Naive B cell (primary cell): Measurements from ENCODE around the gene AP1M1. TPM values are rescaled to one million over a fixed set of nuclear protein-coding genes. Genes with fewer than 3 reads are reported as not detected.
A peak's percentile ranks its signal among the peaks of the same experiment; 100 is the strongest.
"Not testable (repeated sequence)": the region's sequence is repeated elsewhere in the genome, so short reads cannot be mapped to it uniquely, and the experiment has no call there.

ENCODE experiments used
- ATAC-seq, 2 donors: fragments of 150-1000 bp; cut with Tn5 transposase; 2 replicates each; pipeline ENCODE4 v1.10.0; 2021; ENCODE audit warnings: low read depth in 2 of 2, mild to moderate bottlenecking in 2 of 2, moderate library complexity in 2 of 2
- DNase-seq: peaks from one replicate; pipeline ENCODE4 v3.0.0; 2022
- H3K27ac Mint-ChIP-seq, 6 donors: one replicate each; pipeline ENCODE4 v1.8.0; 2020 to 2022; ENCODE audit warnings: mild to moderate bottlenecking in 6 of 6, mixed read lengths in 6 of 6, moderate library complexity in 5 of 6, inconsistent platforms in 2 of 6
- H3K27me3 Mint-ChIP-seq, 3 donors: one replicate each; pipeline ENCODE4 v1.8.0; 2021 to 2022; ENCODE audit warnings: mixed read lengths in 3 of 3, mild to moderate bottlenecking in 1 of 3
- H3K36me3 Mint-ChIP-seq, 2 donors: one replicate each; pipeline ENCODE4 v1.8.0; 2020 to 2022; ENCODE audit warnings: mixed read lengths in 2 of 2, inconsistent platforms in 1 of 2, mild to moderate bottlenecking in 1 of 2
- H3K4me1 Mint-ChIP-seq, 3 donors: one replicate each; pipeline ENCODE4 v1.8.0; 2020 to 2022; ENCODE audit warnings: mixed read lengths in 3 of 3, inconsistent platforms in 1 of 3, mild to moderate bottlenecking in 1 of 3, moderate library complexity in 1 of 3
- H3K4me3 Mint-ChIP-seq, 8 donors: one replicate each; pipeline ENCODE4 v1.8.0; 2020 to 2022; ENCODE audit warnings: mild to moderate bottlenecking in 8 of 8, mixed read lengths in 8 of 8, moderate library complexity in 8 of 8, inconsistent platforms in 2 of 8
- H3K9me3 Mint-ChIP-seq, 7 donors: one replicate each; pipeline ENCODE4 v1.8.0; 2020 to 2022; ENCODE audit warnings: mixed read lengths in 7 of 7, mild to moderate bottlenecking in 5 of 7, inconsistent platforms in 2 of 7, moderate library complexity in 1 of 7
- polyA plus RNA-seq, 6 donors: library from polyadenylated mRNA; unstranded; fragments of 300-500 nt; fragmentation: Illumina TruSeq; gene quantifications; one replicate each; pipeline ENCODE4 v1.2.3, GENCODE V29; 2021; ENCODE audit warnings: low read depth in 6 of 6

Gene AP1M1
- polyA plus RNA-seq, 6 donors from 2014 or later, result 121 to 135 (median 122) TPM

- no peaks in the 10 kb centered on the region for H3K27me3 Mint-ChIP-seq
- H3K27ac Mint-ChIP-seq, result peak overlapping the region in 5 of 6 donors; percentile 26 to 90 (median 72)
- no peak for DNase-seq
- peak overlapping the region in 1 of 8 donors; percentile 30 for H3K4me3 Mint-ChIP-seq
- H3K36me3 Mint-ChIP-seq, result no peaks in the 10 kb centered on the region
- no peak for ATAC-seq
- peaks cover 16 to 49% (median 40%) of the 10 kb centered on the region in 3 donors for H3K4me1 Mint-ChIP-seq
- no peaks in the 10 kb centered on the region for H3K9me3 Mint-ChIP-seq
These were observed 71.1 kb downstream of the AP1M1 start for GRCh38 chr19:16268676-16269319.

DNA sequence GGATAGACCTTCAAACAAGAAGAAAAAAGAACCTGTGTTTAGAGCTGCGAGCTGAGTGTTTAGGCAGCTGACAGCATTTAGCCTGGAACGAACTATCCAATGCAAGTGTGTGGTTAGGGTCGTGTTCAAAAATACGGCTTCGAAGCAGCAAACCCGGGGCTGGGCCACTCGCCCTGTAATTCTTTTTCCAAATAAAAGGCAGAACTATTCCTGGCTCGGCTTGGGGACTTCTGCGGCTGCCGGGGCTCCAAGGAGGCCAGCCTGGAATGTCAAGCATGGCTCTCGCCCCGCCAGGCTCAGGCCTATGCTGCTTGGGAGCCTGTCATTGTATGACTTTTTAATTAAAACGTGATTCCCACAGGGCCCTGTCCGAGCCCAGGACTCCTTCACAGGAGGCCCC lies 75.2 kb downstream of the AP1M1 start:
- no peaks in the 10 kb centered on the region for H3K27me3 Mint-ChIP-seq
- H3K36me3 Mint-ChIP-seq, result no peaks in the 10 kb centered on the region
- ATAC-seq (no peak), DNase-seq (no peak)
- peak overlapping the region in 1 of 8 donors; percentile 42 for H3K4me3 Mint-ChIP-seq
- peak overlapping the region in 1 of 6 donors; percentile 96 for H3K27ac Mint-ChIP-seq
- H3K4me1 Mint-ChIP-seq, result peaks cover 16 to 31% (median 25%) of the 10 kb centered on the region in 3 donors
- no peaks in the 10 kb centered on the region for H3K9me3 Mint-ChIP-seq

DNA sequence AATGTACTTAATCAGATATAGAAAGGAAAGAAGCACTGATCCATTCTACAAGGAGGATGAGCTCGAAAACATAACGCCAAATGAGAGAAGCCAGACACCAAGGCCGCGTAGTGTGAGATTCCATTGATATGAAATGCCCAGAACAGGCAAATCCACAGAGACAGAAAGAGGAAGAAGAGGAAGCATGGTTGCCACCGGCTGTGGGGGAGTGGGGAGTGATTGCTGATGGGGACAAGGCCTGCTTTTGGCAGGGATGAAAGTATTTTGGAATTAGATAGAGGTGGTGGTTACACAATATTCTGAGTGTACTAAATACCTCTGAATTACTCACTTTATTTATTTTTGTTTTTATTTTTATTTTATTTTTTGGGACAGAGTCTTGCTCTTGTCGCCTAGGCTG lies 76.7 kb downstream of the AP1M1 start:
- Mint-ChIP-seq H3K27ac (peak overlapping the region in 1 of 6 donors; percentile 61), H3K4me1 (peaks cover 10 to 22% (median 17%) of the 10 kb centered on the region in 3 donors), H3K27me3 (no peaks in the 10 kb centered on the region), H3K36me3 (no peaks in the 10 kb centered on the region), H3K9me3 (no peaks in the 10 kb centered on the region), H3K4me3 (peak overlapping the region in 2 of 8 donors; percentile 54 to 73)
- no peak for ATAC-seq
- no peak for DNase-seq

- H3K36me3 Mint-ChIP-seq, result no peaks in the 10 kb centered on the region
- peak overlapping the region in 2 of 6 donors; percentile 72 to 95 for H3K27ac Mint-ChIP-seq
These were observed 82.6 kb downstream of the AP1M1 start for GRCh38 chr19:16280306-16280705.

DNA sequence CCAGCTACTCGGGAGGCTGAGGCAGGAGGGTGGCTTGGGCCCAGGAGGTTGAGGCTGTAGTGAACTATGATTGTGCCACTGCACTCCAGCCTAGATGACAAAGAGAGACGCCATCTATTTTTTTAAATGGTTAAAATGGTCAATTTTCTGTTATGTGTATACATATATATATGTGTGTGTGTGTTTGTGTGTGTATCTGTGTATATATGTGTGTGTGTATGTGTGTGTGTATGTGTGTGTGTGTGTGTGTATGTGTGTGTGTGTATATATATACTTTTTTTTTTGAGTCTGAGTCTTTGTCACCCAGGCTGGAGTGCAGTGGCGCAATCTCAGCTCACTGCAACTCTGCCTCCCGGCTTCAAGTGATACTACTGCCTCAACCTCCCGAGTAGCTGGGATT lies 84.0 kb downstream of the AP1M1 start:
- Mint-ChIP-seq H3K9me3 (no peaks in the 10 kb centered on the region), H3K27ac (peak overlapping the region in 2 of 6 donors; percentile 24 to 75), H3K4me1 (peaks cover 39 to 54% (median 47%) of the 10 kb centered on the region in 3 donors), H3K27me3 (peaks cover 0 to 5% (median 2%) of the 10 kb centered on the region in 3 donors), H3K4me3 (peak overlapping the region in 2 of 8 donors; percentile 45 to 54), H3K36me3 (no peaks in the 10 kb centered on the region)
- ATAC-seq (no peak), DNase-seq (no peak)

More at GRCh38 chr19:16280306-16280705, 82.6 kb downstream of the AP1M1 start:
- ATAC-seq, result no peak
- Mint-ChIP-seq H3K4me1 (peaks cover 38 to 45% (median 45%) of the 10 kb centered on the region in 3 donors), H3K4me3 (no peak overlapping the region), H3K9me3 (no peaks in the 10 kb centered on the region), H3K27me3 (no peaks in the 10 kb centered on the region)
- DNase-seq, result no peak

DNA sequence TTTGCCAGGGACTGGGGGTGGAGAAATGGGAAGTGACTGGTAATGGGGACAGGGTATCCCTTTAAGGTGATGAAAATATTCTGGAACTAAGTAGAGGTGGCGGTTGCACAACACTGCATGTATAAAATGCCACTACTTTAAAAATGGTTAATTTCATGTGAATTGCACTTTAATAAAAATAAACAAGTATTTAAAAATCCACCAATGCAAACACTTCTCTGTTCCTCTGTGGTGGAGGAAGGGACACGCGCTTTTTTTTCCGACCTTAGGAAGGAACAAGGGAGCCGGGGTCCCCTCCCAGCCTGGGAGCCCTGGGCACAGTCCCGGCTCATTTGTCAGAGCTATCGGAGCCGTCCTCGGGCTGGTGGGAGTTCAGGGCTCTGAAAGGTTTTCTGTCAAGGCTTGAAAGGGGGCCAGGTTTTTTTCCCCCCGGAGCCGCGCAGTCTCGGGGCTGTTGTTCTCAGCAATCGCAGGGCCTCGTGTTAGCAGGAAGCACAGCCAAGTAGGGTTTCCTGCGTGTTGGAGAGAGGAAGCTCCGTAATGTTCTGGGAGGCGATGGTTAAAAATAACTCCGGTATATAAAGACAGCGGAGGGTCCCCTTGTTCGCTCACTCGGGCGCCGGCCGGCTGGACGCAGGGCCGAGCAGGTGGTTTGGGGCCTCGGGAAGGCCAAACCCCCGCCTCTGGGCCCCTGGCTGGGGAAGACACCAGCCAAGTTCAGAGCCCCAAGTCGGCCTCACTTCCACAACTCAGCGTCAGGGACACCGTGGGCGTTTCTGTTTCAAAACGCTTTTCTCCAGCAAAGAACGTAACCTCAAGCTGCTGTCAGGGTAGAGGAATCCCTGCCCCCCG lies 85.7 kb downstream of the AP1M1 start:
- Mint-ChIP-seq H3K27ac (peak overlapping the region; percentile 69 to 95 (median 90)), H3K9me3 (no peaks in the 10 kb centered on the region), H3K4me1 (peaks cover 45 to 60% (median 55%) of the 10 kb centered on the region in 3 donors), H3K4me3 (peak overlapping the region; percentile 62 to 88 (median 81)), H3K27me3 (peaks cover 0 to 11% (median 4%) of the 10 kb centered on the region in 3 donors), H3K36me3 (no peaks in the 10 kb centered on the region)
- ATAC-seq, result peak; percentile 79 to 85
- DNase-seq, result peak; percentile 52

- Mint-ChIP-seq H3K4me1 (peaks cover 45 to 60% (median 56%) of the 10 kb centered on the region in 3 donors), H3K9me3 (no peaks in the 10 kb centered on the region), H3K27me3 (peaks cover 0 to 11% (median 4%) of the 10 kb centered on the region in 3 donors), H3K4me3 (peak overlapping the region in 7 of 8 donors; percentile 33 to 84 (median 66)), H3K36me3 (no peaks in the 10 kb centered on the region), H3K27ac (peak overlapping the region in 4 of 6 donors; percentile 69 to 92 (median 88))
- DNase-seq (no peak), ATAC-seq (no peak)
These were observed 86.8 kb downstream of the AP1M1 start for GRCh38 chr19:16284505-16284904.

- not testable (repeated sequence) for H3K9me3 Mint-ChIP-seq, DNase-seq, ATAC-seq, H3K36me3 Mint-ChIP-seq
- peak overlapping the region in 3 of 6 donors; percentile 42 to 86 (median 72) for H3K27ac Mint-ChIP-seq
- H3K27me3 Mint-ChIP-seq, result peaks cover 0 to 11% (median 4%) of the 10 kb centered on the region in 3 donors
- H3K4me1 Mint-ChIP-seq, result peaks cover 40 to 56% (median 55%) of the 10 kb centered on the region in 3 donors
- peak overlapping the region; percentile 9 to 84 (median 61) for H3K4me3 Mint-ChIP-seq
These were observed 87.4 kb downstream of the AP1M1 start for GRCh38 chr19:16285079-16285478.

DNA sequence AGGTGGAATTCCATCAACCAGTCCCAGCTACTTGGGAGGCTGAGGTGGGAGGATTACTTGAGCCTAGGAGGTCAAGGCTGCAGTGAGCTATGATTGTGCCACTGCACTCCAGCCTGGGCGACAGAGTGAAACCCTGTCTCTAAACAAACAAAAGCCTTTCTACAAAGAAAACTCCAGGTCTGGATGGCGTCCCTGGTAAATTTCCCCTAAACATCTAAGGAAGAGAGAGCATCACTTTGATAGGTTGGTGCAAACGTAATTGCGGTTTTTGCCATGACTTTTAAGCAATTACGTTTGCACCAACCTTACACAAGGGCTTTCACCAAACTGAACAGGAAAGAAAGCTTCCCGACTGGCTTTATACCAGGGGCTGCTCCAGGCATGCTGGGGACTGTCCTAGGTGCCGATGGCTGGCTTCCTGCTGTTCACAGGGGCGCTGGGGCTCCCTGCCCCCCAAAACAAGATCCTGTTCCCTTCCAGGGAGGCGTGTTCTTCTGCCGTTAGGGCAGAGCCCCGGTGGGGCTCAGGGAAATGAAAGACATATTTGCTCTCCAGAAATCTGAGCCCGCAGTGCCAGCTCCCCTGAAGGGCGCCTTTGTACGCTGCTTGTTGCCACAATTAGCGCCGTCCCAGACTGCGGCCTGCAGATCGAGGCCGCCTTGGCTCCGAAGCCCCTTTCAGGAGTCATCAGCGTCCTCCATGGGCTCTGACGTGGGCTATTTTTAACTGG lies 88.2 kb downstream of the AP1M1 start:
- H3K36me3 Mint-ChIP-seq, result no peaks in the 10 kb centered on the region
- peak overlapping the region in 2 of 6 donors; percentile 1 to 16 for H3K27ac Mint-ChIP-seq
- ATAC-seq (peak; percentile 8 to 20), DNase-seq (no peak)
- peaks cover 0 to 11% (median 4%) of the 10 kb centered on the region in 3 donors for H3K27me3 Mint-ChIP-seq
- no peaks in the 10 kb centered on the region for H3K9me3 Mint-ChIP-seq
- peak overlapping the region in 7 of 8 donors; percentile 10 to 82 (median 42) for H3K4me3 Mint-ChIP-seq
- peaks cover 37 to 55% (median 52%) of the 10 kb centered on the region in 3 donors for H3K4me1 Mint-ChIP-seq

GRCh38 chr19:16288544-16288943 lies 90.8 kb downstream of the AP1M1 start:
- H3K27ac Mint-ChIP-seq, result no peak overlapping the region
- peaks cover 0 to 11% (median 4%) of the 10 kb centered on the region in 3 donors for H3K27me3 Mint-ChIP-seq
- H3K9me3 Mint-ChIP-seq, result no peaks in the 10 kb centered on the region
- peaks cover 23 to 38% (median 38%) of the 10 kb centered on the region in 3 donors for H3K4me1 Mint-ChIP-seq
- no peak overlapping the region for H3K4me3 Mint-ChIP-seq
- no peak for DNase-seq
- H3K36me3 Mint-ChIP-seq, result no peaks in the 10 kb centered on the region
- ATAC-seq, result no peak

DNA sequence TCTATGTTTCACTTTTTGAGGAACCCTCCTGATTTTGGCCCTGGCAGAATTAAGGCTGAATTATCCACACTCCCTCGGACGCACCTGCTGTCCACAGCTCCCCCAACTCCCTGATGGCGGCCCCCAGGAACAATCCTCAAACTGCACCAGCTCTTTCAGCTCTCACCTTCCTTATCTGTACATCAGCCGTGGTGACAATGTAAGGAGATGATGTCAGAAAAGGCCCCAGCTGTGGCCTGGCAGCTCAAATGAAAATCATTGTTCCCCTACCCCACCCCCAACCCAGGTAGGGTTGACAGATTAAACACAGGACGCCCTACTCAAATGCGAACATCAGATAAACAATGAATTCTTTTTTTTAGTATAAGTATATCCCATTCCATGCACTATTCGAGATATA lies 91.9 kb downstream of the AP1M1 start:
- no peaks in the 10 kb centered on the region for H3K36me3 Mint-ChIP-seq
- no peak overlapping the region for H3K27ac Mint-ChIP-seq
- no peak for DNase-seq
- H3K27me3 Mint-ChIP-seq, result peaks cover 0 to 11% (median 4%) of the 10 kb centered on the region in 3 donors
- peak overlapping the region in 1 of 8 donors; percentile 64 for H3K4me3 Mint-ChIP-seq
- ATAC-seq, result no peak
- H3K9me3 Mint-ChIP-seq, result no peaks in the 10 kb centered on the region
- H3K4me1 Mint-ChIP-seq, result peaks cover 18 to 27% (median 27%) of the 10 kb centered on the region in 3 donors

GRCh38 chr19:16290692-16291091 lies 93.0 kb downstream of the AP1M1 start:
- H3K36me3 Mint-ChIP-seq, result no peaks in the 10 kb centered on the region
- DNase-seq, result no peak
- H3K27me3 Mint-ChIP-seq, result peaks cover 0 to 11% (median 4%) of the 10 kb centered on the region in 3 donors
- ATAC-seq, result no peak
- peaks cover 11 to 20% (median 20%) of the 10 kb centered on the region in 3 donors for H3K4me1 Mint-ChIP-seq
- no peak overlapping the region for H3K27ac Mint-ChIP-seq
- no peak overlapping the region for H3K4me3 Mint-ChIP-seq
- H3K9me3 Mint-ChIP-seq, result no peaks in the 10 kb centered on the region
